GM12891 (cell line): ENCODE measurements around the gene NTRK3.

ENCODE experiments used
- POLR2A ChIP-seq: IDR thresholded peaks from 2 replicates; pipeline ENCODE4 v1.6.1; 2011; ENCODE audit warnings: low read depth, low read length, control low read depth
- POLR2AphosphoS5 ChIP-seq: IDR thresholded peaks from 2 replicates; pipeline ENCODE4 v1.6.1; 2011; ENCODE audit warnings: low read depth, low read length, control low read depth
- POU2F2 ChIP-seq: IDR thresholded peaks from 2 replicates; pipeline ENCODE4 v1.6.1; 2011; ENCODE audit warnings: low read depth, mild to moderate bottlenecking, control low read depth, low read length, moderate library complexity
- SPI1 ChIP-seq: IDR thresholded peaks from 2 replicates; pipeline ENCODE4 v1.6.1; 2011; ENCODE audit warnings: low read depth, low read length, control low read depth
- TAF1 ChIP-seq: IDR thresholded peaks from 2 replicates; pipeline ENCODE4 v1.6.1; 2011; ENCODE audit warnings: low read depth, low read length, control low read depth

DNA sequence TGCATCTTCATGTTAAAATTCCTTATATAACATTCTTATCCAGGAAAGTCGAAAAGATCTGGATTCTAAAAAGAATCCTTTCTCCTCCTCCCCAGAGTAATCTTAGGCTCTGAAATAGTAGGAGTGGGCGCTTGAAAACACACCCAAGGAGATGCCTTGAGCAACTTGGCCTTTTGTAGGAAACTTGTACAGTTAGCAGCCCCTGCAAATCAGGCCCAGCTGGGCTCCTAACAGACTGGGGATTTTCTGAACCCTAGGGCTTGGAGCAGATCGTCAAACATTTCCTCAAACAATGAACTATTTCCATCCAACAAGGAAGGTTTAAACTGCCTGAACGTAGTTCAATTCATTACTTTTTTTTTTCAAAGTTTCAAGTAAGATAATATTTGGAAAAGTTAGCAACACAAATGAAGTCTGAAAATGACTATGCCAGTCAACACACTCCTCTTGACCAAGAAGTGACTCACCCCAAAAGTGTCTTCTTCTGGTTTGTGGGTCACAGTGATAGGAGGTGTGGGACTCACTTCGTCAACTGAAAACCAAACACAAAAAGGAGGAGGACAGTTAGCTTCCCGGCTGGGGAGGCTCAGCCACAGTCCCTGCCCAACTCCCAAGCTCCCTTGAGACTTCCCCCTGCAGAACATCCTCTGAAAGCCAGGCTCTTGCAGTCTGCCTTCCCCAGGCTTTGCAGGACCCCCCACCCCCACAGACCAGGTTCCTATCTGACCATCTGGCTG is 129.7 kb downstream of the NTRK3 start:
- no peak for TF ChIP-seq POLR2A
- TF ChIP-seq POLR2AphosphoS5 = no peak
- TF ChIP-seq TAF1 = no peak
- no peak for TF ChIP-seq POU2F2
- no peak for TF ChIP-seq SPI1
